MCF 10A (cell line): ENCODE data around the gene PPFIBP2. TPM values are rescaled to one million over a fixed set of nuclear protein-coding genes. Genes with fewer than 3 reads are reported as not detected.

Experiments
- BruUV-seq: library from RNA; stranded (reverse); fragments of 400-500 nt; replicated peaks from 2 replicates; lab custom pipeline; 2021; lab: Mats Ljungman, UMichigan
- CTCF ChIA-PET: fragments of 300-600 bp; sonication (Branson Sonifier 250); formaldehyde crosslinking; extraction: SDS; loops from one replicate; lab custom pipeline; 2021; ENCODE audit warnings: antibody characterized with exemption, inconsistent platforms; lab: Yijun Ruan, JAX
- POLR2A ChIA-PET: fragments of 300-600, 350-650 bp; sonication (Branson Sonifier 250); formaldehyde crosslinking; extraction: SDS; loops from one replicate; lab custom pipeline; 2020; ENCODE audit warnings: antibody characterized with exemption, inconsistent platforms; lab: Yijun Ruan, JAX
- DNase-seq: peaks from one replicate; pipeline ENCODE4 v3.0.0-alpha.2; 2018; ENCODE audit not compliant: unreplicated experiment
- H3K27ac Mint-ChIP-seq: one replicate; pipeline ENCODE4 v1.8.0; 2022; ENCODE audit warnings: mild to moderate bottlenecking, low read depth, mixed read lengths; ENCODE audit not compliant: unreplicated experiment
- H3K27me3 Mint-ChIP-seq: one replicate; pipeline ENCODE4 v1.8.0; 2022; ENCODE audit warnings: mixed read lengths; ENCODE audit not compliant: insufficient read depth, unreplicated experiment
- H3K36me3 Mint-ChIP-seq: one replicate; pipeline ENCODE4 v1.8.0; 2022; ENCODE audit warnings: mild to moderate bottlenecking, moderate library complexity, mixed read lengths; ENCODE audit not compliant: insufficient read depth, unreplicated experiment
- H3K4me1 Mint-ChIP-seq: one replicate; pipeline ENCODE4 v1.8.0; 2022; ENCODE audit warnings: mixed read lengths; ENCODE audit not compliant: insufficient read depth, unreplicated experiment
- H3K4me3 Mint-ChIP-seq: one replicate; pipeline ENCODE4 v1.8.0; 2022; ENCODE audit warnings: mild to moderate bottlenecking, moderate library complexity, mixed read lengths; ENCODE audit not compliant: unreplicated experiment
- H3K9me3 Mint-ChIP-seq: one replicate; pipeline ENCODE4 v1.8.0; 2022; ENCODE audit warnings: mixed read lengths; ENCODE audit not compliant: unreplicated experiment
- intact Hi-C: fragments of 100-400 bp; cut with micrococcal nuclease; formaldehyde crosslinking; loops from 2 replicates; pipeline ENCODE4 v1.14.1; 2022
- total RNA-seq: library from RNA; stranded (reverse); gene quantifications from 2 replicates; pipeline ENCODE4 v1.2.3, GENCODE V29; 2022
- TF ChIP-seq, protein P1 (sequence below): fragments of 200-600 bp; IDR thresholded peaks from one replicate; pipeline ENCODE4 v1.8.0; 2022; ENCODE audit warnings: antibody characterized with exemption, mild to moderate bottlenecking; ENCODE audit not compliant: unreplicated experiment

The PPFIBP2 gene
- total RNA-seq, 1 experiment from 2014 or later: 3.5 TPM

DNA sequence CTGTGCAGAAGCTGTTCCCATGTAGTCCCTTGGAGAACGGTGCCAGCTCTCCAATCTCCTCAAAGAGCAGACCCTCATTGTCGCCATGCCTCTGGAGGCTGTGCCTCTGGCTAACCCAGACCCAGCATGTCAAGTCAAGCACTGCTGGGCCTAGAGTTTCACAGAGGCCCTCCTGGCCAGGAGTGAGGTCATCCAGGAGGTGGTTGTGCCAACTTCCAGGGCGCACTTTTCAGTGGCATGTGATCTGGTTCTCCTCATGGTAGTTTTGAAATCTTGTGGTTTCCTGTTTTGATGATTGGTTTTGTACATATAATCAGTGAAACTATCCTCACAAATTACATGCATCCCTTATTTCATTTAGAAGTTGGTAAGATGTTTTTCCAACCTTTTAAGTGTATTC, 78.9 kb downstream of the PPFIBP2 start:
- intact Hi-C loops: no loop called here
- CTCF ChIA-PET: interaction anchor here (0.5 to 4.8 kb wide), 7 partner anchors 10 to 224 kb away, joined by 3 to 24 read pairs (median 6); no protein-coding TSS in a partner anchor

DNA sequence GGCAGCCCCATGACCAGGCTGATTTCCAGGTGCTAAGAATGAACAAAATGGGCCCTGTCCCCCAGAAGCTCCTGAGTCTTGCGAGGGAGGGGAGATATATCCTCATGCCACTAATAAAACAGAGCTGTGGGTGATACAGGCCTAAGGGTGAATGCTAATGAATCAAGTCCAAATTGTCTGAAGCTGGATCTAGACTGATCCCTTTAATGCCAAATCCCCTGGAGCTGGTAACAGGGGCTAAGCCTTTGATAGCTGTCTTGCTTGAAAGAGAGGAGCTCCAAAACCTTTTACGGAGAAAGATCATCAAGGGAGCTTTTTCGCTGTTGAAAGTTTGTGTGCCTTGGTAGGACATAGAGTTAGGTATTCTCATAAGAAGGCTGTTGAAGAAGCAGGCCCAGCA, 79.7 kb downstream of the PPFIBP2 start:
- ChIA-PET CTCF (interaction anchor here (0.5 to 4.8 kb wide), 11 partner anchors 10 to 1859 kb away, joined by 3 to 24 read pairs (median 6); partner anchors contain the start of gene EIF3F), POLR2A (interaction anchor here (0.9 to 2.2 kb wide), 7 partner anchors 9 to 78 kb away, joined by 3 to 5 read pairs (median 5); no protein-coding TSS in a partner anchor)
- Mint-ChIP-seq H3K4me1 (peaks cover 38% of the 10 kb centered on the region), H3K36me3 (no peaks in the 10 kb centered on the region), H3K27me3 (no peaks in the 10 kb centered on the region), H3K9me3 (no peaks in the 10 kb centered on the region), H3K27ac (peak overlapping the region; percentile 79), H3K4me3 (no peak overlapping the region)
- BruUV-seq: no TSS peak
- TF ChIP-seq, protein P1, sequence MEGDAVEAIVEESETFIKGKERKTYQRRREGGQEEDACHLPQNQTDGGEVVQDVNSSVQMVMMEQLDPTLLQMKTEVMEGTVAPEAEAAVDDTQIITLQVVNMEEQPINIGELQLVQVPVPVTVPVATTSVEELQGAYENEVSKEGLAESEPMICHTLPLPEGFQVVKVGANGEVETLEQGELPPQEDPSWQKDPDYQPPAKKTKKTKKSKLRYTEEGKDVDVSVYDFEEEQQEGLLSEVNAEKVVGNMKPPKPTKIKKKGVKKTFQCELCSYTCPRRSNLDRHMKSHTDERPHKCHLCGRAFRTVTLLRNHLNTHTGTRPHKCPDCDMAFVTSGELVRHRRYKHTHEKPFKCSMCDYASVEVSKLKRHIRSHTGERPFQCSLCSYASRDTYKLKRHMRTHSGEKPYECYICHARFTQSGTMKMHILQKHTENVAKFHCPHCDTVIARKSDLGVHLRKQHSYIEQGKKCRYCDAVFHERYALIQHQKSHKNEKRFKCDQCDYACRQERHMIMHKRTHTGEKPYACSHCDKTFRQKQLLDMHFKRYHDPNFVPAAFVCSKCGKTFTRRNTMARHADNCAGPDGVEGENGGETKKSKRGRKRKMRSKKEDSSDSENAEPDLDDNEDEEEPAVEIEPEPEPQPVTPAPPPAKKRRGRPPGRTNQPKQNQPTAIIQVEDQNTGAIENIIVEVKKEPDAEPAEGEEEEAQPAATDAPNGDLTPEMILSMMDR: no peak
- no peak for DNase-seq
- intact Hi-C loops: no loop called here

More for the DNA sequence above, 78.9 kb downstream of the PPFIBP2 start:
- Mint-ChIP-seq H3K4me3 (no peak overlapping the region), H3K4me1 (peaks cover 38% of the 10 kb centered on the region), H3K27me3 (no peaks in the 10 kb centered on the region), H3K36me3 (no peaks in the 10 kb centered on the region), H3K27ac (peak overlapping the region; percentile 79), H3K9me3 (no peaks in the 10 kb centered on the region)
- DNase-seq: peak; percentile 95
- POLR2A ChIA-PET: interaction anchor here (0.6 to 2.2 kb wide), 8 partner anchors 8 to 78 kb away, joined by 3 to 6 read pairs (median 4); no protein-coding TSS in a partner anchor
- no TSS peak for BruUV-seq
- TF ChIP-seq, protein P1: no peak

DNA sequence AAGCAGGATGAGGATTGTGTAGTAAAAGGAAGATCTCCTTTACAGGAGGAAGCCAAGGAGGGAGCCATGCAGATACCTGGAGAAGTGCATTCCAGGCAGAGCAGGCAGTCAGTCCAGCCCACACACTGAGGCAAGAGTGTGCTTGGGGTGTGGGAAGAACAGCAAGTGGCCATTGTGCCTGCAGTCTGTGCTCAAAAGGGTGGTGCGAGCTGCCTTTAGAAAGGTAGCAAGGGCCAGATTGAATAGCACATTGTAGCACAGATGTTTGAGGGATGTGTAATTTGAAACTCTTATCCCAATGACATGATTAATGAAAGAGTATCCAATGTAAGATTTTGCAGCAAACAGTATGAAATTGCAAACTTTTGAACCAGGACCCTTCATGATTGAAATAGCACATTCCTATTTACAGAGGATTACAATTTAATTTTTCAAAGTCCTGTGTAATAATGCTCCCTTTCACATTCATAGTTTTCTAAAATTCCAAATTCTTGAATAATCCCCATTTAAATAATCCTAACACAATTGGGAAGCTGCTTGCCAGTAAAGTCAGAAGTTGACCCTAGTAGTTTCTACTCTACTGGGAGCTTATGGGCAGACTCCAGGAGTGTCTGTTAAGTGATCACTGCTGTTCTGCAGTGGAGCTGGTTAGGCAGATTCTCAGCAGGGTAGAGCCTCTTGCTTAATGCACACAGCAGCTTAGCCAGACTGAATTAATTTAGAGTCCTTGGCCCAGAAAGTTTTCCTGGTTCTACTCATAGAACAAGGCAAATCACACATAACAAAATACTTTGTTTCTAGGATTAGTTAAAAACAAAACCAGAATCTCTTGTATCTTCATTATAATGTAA, 81.4 kb downstream of the PPFIBP2 start:
- ChIA-PET POLR2A (interaction anchor here (0.8 to 2.2 kb wide), 2 partner anchors 11 to 992 kb away, joined by 3 to 5 read pairs; partner anchors contain the start of genes ILK and RRP8), CTCF (interaction anchor here (0.8 to 4.8 kb wide), 6 partner anchors 12 to 503 kb away, joined by 3 to 24 read pairs (median 8); no protein-coding TSS in a partner anchor)
- no peak for DNase-seq
- Mint-ChIP-seq H3K27ac (peak overlapping the region; percentile 51), H3K27me3 (no peaks in the 10 kb centered on the region), H3K4me1 (peaks cover 50% of the 10 kb centered on the region), H3K36me3 (no peaks in the 10 kb centered on the region), H3K4me3 (no peak overlapping the region), H3K9me3 (no peaks in the 10 kb centered on the region)
- TF ChIP-seq, protein P1: no peak
- intact Hi-C loops: no loop called here
- BruUV-seq: no TSS peak

- BruUV-seq: no TSS peak
- Mint-ChIP-seq H3K27ac (no peak overlapping the region), H3K4me1 (peaks cover 57% of the 10 kb centered on the region), H3K9me3 (no peaks in the 10 kb centered on the region), H3K36me3 (no peaks in the 10 kb centered on the region), H3K4me3 (no peak overlapping the region), H3K27me3 (no peaks in the 10 kb centered on the region)
- CTCF ChIA-PET: interaction anchor here (0.8 to 2.8 kb wide), 5 partner anchors 13 to 503 kb away, joined by 3 to 13 read pairs (median 4); no protein-coding TSS in a partner anchor
- POLR2A ChIA-PET: interaction anchor here (0.8 kb wide), 1 partner anchor 992 kb away, joined by 3 read pairs; the partner anchor contains the start of genes ILK and RRP8
- DNase-seq: no peak
- TF ChIP-seq, protein P1: no peak
- intact Hi-C loops: no loop called here
Measured at GRCh38 chr11:7595951-7596350, 82.2 kb downstream of the PPFIBP2 start.
